GM12878 (cell line): ENCODE results near the gene FAM89B. TPM values are rescaled to one million over a fixed set of nuclear protein-coding genes. Genes with fewer than 3 reads are reported as not detected.

ENCODE experiments used
- EGR1 ChIP-seq, 2 experiments: IDR thresholded peaks; 1 replicate in 1 of 2; 2 replicates in 1 of 2; pipeline ENCODE4 v1.6.1; 2011 to 2012; ENCODE audit warnings: low read depth in 2 of 2, low read length in 2 of 2, borderline replicate concordance in 1 of 2, mild to moderate bottlenecking in 1 of 2, moderate library complexity in 1 of 2
- HDGF ChIP-seq: fragments of 450-650 bp; IDR thresholded peaks from 2 replicates; pipeline ENCODE4 v1.6.1; 2016; ENCODE audit warnings: antibody characterized with exemption
- LARP7 ChIP-seq: fragments of 450-650 bp; IDR thresholded peaks from 2 replicates; pipeline ENCODE4 v1.6.1; 2017; ENCODE audit warnings: mild to moderate bottlenecking
- MTA2 ChIP-seq: fragments of 450-650 bp; IDR thresholded peaks from 2 replicates; pipeline ENCODE4 v1.6.1; 2016; ENCODE audit warnings: low read depth, mild to moderate bottlenecking, moderate library complexity
- MXI1 ChIP-seq: fragments of 150-350 bp; IDR thresholded peaks from 2 replicates; pipeline ENCODE4 v1.6.1; 2011; ENCODE audit warnings: low read depth, mild to moderate bottlenecking, inconsistent platforms, low read length, improper control_type of control experiment
- POLR2AphosphoS2 ChIP-seq: IDR thresholded peaks from 2 replicates; pipeline ENCODE4 v1.6.1; 2011; ENCODE audit warnings: low read depth, mild to moderate bottlenecking, low read length, improper control_type of control experiment, moderate library complexity
- SREBF1 ChIP-seq: IDR thresholded peaks from 2 replicates; pipeline ENCODE4 v1.6.1; 2012; ENCODE audit warnings: mild to moderate bottlenecking, low read length
- ZBED1 ChIP-seq: IDR thresholded peaks from 2 replicates; pipeline ENCODE4 v1.6.1; 2016; ENCODE audit warnings: borderline replicate concordance
- ZNF384 ChIP-seq: IDR thresholded peaks from 2 replicates; pipeline ENCODE4 v1.6.1; 2012; ENCODE audit warnings: low read depth, mild to moderate bottlenecking, low read length, improper control_type of control experiment, borderline replicate concordance
- polyA plus RNA-seq, 11 experiments: library from polyadenylated mRNA; depleted of rRNA in 4 of 11; unstranded in 6 of 11; stranded (reverse) in 5 of 11; fragments of >200 nt; fragmentation: Nextera tagmentation in 4 of 11; fragmentation: Illumina TruSeq in 1 of 11; extraction: Ambion mirVana in 4 of 11; extraction: Trizol in 1 of 11; gene quantifications; 1 replicate in 1 of 11; 2 replicates in 10 of 11; pipeline versions ENCODE4 v1.2.1 to v1.2.3, GENCODE V29; 2011 to 2016; ENCODE audit warnings: inconsistent platforms in 2 of 11, missing spikeins in 2 of 11, low read depth in 1 of 11
- total RNA-seq, 4 experiments: library from RNA; depleted of rRNA in 3 of 4; stranded (reverse); fragments of >200 nt in 3 of 4; fragmentation: Illumina TruSeq in 1 of 4; extraction: Trizol in 1 of 4; gene quantifications; 2 replicates each; pipeline versions ENCODE4 v1.2.1 to v1.2.3, GENCODE V29; 2013 to 2021
- TF ChIP-seq, protein P1 (sequence below): fragments of 450-650 bp; IDR thresholded peaks from 2 replicates; pipeline ENCODE4 v1.6.1; 2014; ENCODE audit warnings: mild to moderate bottlenecking
- TF ChIP-seq, protein P2 (sequence below): IDR thresholded peaks from 2 replicates; pipeline ENCODE4 v1.6.1; 2011; ENCODE audit warnings: mild to moderate bottlenecking, low read depth, low read length, moderate library complexity; ENCODE audit not compliant: insufficient replicate concordance
- TF ChIP-seq, protein P3 (sequence below): fragments of 450-650 bp; IDR thresholded peaks from 2 replicates; pipeline ENCODE4 v1.6.1; 2018; ENCODE audit warnings: mild to moderate bottlenecking, low read depth, moderate library complexity; ENCODE audit not compliant: partially characterized antibody
- TF ChIP-seq, protein P4 (sequence below): IDR thresholded peaks from 2 replicates; pipeline ENCODE4 v1.6.1; 2011; ENCODE audit warnings: borderline replicate concordance, low read depth, mild to moderate bottlenecking, moderate library complexity, low read length; ENCODE audit not compliant: insufficient read depth, poor library complexity, severe bottlenecking
- TF ChIP-seq, protein P5 (sequence below): fragments of 450-650 bp; IDR thresholded peaks from 2 replicates; pipeline ENCODE4 v1.6.1; 2017; ENCODE audit warnings: borderline replicate concordance
- TF ChIP-seq, protein P6 (sequence below): fragments of 450-650 bp; IDR thresholded peaks from 2 replicates; pipeline ENCODE4 v1.6.1; 2017; ENCODE audit warnings: antibody characterized with exemption, mild to moderate bottlenecking, moderate library complexity
- TF ChIP-seq, protein P7 (sequence below): IDR thresholded peaks from 2 replicates; pipeline ENCODE4 v1.6.1; 2011; ENCODE audit warnings: low read depth, low read length, improper control_type of control experiment, borderline replicate concordance

Gene FAM89B
- total and polyA plus RNA-seq, 10 of the 15 experiments (the other 5 are each of a cell fraction or from before 2014, with no cell fraction given), result 0.34 to 36.7 (median 9.8) TPM

DNA sequence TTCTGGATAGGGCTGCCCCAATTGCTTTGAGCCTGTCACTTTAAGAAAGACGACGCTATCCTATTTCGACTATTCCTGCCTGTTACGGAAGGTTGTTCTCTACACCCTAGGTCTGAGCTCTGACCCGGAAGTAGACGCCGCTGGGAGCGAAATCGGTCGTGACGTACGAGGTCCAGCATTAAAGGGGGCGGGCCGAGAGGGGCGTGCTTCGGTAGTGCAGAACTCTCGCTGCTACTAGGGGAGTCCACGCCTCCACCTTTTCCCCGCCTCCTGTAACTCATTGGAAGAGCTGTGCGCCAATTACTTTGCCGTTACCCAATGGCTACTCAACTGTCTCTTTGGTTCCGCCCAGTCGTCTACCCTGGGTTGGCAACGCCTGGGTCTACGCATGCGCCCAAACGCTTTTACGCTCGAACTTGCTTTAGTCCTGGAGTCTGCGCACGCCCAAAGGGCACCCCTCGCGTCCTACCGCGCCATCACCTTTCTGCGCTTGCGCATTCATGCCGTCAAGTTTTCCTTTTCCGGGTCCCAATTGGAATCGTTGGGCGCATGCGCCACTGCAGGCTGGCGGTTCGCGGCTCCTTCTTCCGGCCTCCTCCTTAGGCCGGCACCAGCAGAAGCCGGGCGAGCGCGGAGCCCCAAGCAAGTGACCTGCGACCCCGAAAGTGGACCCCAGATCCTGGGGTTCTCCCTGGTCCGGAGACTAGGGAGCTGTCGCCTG lies 43.1 kb downstream of the FAM89B start, which contains the start of gene PCNX3 (continued):
- TF ChIP-seq ZBED1 (0 out of 2 replicates have a peak, but pooled peaks have one; percentile 23), MTA2 (peak; percentile 95), EGR1 (IDR thresholded peaks at IDR 0.05; ENCODE audit: borderline replicate concordance in 1 of 2, low read depth in 2 of 2, low read length in 2 of 2) (peak in 1 of 2 experiments; percentile 54; a peak in 1 of 3 replicates), ZNF384 (no peak), HDGF (peak; percentile 79; the same call in 1 of the 2 replicates), MXI1 (peak; percentile 93), LARP7 (no peak), POLR2AphosphoS2 (peak; percentile 81; the same call in 1 of the 2 replicates), SREBF1 (peak; percentile 85)
- TF ChIP-seq, protein P1, sequence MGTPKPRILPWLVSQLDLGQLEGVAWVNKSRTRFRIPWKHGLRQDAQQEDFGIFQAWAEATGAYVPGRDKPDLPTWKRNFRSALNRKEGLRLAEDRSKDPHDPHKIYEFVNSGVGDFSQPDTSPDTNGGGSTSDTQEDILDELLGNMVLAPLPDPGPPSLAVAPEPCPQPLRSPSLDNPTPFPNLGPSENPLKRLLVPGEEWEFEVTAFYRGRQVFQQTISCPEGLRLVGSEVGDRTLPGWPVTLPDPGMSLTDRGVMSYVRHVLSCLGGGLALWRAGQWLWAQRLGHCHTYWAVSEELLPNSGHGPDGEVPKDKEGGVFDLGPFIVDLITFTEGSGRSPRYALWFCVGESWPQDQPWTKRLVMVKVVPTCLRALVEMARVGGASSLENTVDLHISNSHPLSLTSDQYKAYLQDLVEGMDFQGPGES, result peak; percentile 94
- TF ChIP-seq, protein P2, sequence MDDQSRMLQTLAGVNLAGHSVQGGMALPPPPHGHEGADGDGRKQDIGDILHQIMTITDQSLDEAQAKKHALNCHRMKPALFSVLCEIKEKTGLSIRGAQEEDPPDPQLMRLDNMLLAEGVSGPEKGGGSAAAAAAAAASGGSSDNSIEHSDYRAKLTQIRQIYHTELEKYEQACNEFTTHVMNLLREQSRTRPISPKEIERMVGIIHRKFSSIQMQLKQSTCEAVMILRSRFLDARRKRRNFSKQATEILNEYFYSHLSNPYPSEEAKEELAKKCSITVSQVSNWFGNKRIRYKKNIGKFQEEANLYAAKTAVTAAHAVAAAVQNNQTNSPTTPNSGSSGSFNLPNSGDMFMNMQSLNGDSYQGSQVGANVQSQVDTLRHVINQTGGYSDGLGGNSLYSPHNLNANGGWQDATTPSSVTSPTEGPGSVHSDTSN, result peak; percentile 99
- TF ChIP-seq, protein P3, sequence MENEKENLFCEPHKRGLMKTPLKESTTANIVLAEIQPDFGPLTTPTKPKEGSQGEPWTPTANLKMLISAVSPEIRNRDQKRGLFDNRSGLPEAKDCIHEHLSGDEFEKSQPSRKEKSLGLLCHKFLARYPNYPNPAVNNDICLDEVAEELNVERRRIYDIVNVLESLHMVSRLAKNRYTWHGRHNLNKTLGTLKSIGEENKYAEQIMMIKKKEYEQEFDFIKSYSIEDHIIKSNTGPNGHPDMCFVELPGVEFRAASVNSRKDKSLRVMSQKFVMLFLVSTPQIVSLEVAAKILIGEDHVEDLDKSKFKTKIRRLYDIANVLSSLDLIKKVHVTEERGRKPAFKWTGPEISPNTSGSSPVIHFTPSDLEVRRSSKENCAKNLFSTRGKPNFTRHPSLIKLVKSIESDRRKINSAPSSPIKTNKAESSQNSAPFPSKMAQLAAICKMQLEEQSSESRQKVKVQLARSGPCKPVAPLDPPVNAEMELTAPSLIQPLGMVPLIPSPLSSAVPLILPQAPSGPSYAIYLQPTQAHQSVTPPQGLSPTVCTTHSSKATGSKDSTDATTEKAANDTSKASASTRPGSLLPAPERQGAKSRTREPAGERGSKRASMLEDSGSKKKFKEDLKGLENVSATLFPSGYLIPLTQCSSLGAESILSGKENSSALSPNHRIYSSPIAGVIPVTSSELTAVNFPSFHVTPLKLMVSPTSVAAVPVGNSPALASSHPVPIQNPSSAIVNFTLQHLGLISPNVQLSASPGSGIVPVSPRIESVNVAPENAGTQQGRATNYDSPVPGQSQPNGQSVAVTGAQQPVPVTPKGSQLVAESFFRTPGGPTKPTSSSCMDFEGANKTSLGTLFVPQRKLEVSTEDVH, result peak; percentile 85
- TF ChIP-seq, protein P4, sequence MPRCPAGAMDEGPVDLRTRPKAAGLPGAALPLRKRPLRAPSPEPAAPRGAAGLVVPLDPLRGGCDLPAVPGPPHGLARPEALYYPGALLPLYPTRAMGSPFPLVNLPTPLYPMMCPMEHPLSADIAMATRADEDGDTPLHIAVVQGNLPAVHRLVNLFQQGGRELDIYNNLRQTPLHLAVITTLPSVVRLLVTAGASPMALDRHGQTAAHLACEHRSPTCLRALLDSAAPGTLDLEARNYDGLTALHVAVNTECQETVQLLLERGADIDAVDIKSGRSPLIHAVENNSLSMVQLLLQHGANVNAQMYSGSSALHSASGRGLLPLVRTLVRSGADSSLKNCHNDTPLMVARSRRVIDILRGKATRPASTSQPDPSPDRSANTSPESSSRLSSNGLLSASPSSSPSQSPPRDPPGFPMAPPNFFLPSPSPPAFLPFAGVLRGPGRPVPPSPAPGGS, result no peak
- TF ChIP-seq, protein P5, sequence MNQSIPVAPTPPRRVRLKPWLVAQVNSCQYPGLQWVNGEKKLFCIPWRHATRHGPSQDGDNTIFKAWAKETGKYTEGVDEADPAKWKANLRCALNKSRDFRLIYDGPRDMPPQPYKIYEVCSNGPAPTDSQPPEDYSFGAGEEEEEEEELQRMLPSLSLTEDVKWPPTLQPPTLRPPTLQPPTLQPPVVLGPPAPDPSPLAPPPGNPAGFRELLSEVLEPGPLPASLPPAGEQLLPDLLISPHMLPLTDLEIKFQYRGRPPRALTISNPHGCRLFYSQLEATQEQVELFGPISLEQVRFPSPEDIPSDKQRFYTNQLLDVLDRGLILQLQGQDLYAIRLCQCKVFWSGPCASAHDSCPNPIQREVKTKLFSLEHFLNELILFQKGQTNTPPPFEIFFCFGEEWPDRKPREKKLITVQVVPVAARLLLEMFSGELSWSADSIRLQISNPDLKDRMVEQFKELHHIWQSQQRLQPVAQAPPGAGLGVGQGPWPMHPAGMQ, result no peak
- TF ChIP-seq, protein P6, sequence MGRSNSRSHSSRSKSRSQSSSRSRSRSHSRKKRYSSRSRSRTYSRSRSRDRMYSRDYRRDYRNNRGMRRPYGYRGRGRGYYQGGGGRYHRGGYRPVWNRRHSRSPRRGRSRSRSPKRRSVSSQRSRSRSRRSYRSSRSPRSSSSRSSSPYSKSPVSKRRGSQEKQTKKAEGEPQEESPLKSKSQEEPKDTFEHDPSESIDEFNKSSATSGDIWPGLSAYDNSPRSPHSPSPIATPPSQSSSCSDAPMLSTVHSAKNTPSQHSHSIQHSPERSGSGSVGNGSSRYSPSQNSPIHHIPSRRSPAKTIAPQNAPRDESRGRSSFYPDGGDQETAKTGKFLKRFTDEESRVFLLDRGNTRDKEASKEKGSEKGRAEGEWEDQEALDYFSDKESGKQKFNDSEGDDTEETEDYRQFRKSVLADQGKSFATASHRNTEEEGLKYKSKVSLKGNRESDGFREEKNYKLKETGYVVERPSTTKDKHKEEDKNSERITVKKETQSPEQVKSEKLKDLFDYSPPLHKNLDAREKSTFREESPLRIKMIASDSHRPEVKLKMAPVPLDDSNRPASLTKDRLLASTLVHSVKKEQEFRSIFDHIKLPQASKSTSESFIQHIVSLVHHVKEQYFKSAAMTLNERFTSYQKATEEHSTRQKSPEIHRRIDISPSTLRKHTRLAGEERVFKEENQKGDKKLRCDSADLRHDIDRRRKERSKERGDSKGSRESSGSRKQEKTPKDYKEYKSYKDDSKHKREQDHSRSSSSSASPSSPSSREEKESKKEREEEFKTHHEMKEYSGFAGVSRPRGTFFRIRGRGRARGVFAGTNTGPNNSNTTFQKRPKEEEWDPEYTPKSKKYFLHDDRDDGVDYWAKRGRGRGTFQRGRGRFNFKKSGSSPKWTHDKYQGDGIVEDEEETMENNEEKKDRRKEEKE, result no peak
- TF ChIP-seq, protein P7, sequence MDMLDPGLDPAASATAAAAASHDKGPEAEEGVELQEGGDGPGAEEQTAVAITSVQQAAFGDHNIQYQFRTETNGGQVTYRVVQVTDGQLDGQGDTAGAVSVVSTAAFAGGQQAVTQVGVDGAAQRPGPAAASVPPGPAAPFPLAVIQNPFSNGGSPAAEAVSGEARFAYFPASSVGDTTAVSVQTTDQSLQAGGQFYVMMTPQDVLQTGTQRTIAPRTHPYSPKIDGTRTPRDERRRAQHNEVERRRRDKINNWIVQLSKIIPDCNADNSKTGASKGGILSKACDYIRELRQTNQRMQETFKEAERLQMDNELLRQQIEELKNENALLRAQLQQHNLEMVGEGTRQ, result no peak; the same call in 1 of the 2 replicates
